ENCODE data around the gene HM13. TPM values are rescaled to one million over a fixed set of nuclear protein-coding genes. Genes with fewer than 3 reads are reported as not detected.

HM13 gene, protein sequence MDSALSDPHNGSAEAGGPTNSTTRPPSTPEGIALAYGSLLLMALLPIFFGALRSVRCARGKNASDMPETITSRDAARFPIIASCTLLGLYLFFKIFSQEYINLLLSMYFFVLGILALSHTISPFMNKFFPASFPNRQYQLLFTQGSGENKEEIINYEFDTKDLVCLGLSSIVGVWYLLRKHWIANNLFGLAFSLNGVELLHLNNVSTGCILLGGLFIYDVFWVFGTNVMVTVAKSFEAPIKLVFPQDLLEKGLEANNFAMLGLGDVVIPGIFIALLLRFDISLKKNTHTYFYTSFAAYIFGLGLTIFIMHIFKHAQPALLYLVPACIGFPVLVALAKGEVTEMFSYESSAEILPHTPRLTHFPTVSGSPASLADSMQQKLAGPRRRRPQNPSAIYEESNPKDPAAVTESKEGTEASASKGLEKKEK
- 100 to 1,000 TPM in 1 of 2 donors, 10 to 100 TPM in 1; 87.8 to 102 TPM for total RNA-seq

DNA sequence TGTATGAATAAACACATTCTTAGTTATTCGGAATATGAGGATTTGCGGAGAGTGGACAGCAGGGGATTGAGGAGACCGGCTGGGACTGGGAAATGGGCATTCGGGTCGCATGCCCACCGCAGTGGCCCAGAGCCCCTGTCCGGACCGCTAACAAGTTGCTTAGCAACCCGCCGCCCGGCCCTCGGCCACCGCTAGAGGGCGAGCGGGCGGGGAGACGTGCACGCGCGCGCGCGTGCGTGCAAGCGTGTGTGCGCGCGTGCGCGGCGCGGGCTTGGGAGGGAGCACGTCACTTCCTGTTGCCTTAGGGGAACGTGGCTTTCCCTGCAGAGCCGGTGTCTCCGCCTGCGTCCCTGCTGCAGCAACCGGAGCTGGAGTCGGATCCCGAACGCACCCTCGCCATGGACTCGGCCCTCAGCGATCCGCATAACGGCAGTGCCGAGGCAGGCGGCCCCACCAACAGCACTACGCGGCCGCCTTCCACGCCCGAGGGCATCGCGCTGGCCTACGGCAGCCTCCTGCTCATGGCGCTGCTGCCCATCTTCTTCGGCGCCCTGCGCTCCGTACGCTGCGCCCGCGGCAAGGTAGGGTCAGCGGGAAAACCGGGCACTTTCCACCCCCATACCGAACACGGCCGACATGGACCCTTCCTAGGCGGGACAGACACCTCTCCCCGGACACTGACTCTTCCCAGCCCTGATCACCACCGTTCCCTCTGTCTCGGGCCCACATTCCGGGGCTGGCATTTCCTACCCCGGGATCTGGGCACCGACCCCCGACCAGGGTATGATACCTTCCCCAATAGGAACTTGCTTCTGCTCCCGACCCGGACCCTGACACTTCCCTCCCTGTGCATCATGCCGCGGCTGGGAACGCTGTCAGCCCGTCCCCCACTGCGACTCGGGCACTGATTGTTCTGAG is at the start of gene HM13:
TSS of gene HM13 (plus strand) at position 289 of the 918 bp plus-strand sequence. CDS start at position 399, 110 bp downstream.

DNA sequence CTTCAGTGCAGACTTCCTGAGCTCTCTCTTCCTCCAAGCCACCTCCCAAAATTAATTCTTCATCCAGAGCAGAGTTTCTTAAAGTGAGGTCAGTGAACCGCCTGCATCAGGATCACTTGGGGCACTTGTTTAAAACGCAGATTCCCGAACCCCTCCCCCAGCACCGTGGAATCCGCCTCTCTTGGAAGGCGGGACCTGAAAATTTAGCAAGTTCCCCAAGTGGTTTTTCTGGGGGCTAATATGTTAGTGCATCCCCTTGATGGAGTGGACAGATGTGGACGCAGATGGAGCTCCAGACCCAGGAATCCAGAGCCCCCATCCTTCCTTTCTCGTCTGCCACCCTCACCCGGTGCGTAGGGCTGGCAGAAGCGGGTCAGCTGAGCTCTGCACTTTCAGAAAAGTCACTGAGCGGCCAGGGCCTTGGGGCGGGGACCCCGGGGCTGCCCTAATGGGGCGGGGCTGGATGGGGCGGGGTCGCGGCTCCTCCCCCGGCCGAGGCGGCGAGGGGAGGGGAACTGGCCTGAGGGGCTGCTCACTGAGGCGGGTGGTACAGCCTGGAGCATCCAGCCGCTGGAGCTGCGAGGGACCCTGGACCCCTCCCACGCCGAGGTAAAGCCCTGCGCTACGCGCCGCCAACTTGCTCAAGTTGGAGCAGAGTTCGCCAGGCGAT is 39.3 kb upstream of the HM13 start, which contains the start of the genes DEFB124 and REM1:
TSS of gene DEFB124 (minus strand) at position 370 of the 670 bp plus-strand sequence. CDS start 2,114 bp downstream, outside the sequence.
TSS of gene REM1 (plus strand) at position 531 of the 670 bp plus-strand sequence. CDS start 1,158 bp downstream, outside the sequence.

DNA sequence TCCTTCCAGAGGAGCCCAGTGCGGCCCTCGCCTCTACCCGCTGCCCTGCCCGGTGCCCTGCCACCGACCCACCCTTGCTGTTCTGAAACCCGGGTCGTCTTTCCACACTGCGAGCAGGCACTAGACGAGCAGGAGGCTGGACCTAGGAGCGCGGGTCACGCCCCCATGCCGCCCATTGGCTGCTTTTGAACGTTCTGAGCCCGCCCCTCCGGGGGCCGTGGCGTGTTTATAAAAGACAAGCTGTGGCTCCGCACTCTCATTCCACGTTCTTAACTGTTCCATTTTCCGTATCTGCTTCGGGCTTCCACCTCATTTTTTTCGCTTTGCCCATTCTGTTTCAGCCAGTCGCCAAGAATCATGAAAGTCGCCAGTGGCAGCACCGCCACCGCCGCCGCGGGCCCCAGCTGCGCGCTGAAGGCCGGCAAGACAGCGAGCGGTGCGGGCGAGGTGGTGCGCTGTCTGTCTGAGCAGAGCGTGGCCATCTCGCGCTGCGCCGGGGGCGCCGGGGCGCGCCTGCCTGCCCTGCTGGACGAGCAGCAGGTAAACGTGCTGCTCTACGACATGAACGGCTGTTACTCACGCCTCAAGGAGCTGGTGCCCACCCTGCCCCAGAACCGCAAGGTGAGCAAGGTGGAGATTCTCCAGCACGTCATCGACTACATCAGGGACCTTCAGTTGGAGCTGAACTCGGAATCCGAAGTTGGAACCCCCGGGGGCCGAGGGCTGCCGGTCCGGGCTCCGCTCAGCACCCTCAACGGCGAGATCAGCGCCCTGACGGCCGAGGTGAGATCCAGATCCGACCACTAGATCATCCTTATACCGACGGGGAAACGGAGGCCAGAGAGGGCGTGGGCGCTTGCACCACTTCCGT is 91.0 kb downstream of the HM13 start, which contains the start of gene ID1:
TSS of gene ID1 (plus strand) at position 259 of the 871 bp plus-strand sequence. CDS start at position 358, 99 bp downstream.

Small RNA genes lying within 50 kb of the gene (small RNA-seq; reads per million reads assigned to genes)
- 0 reads per million in 2 donors for gene MIR3193

Other genes with a start within 250 kb of the HM13 start
- gene DEFB116, start 205.9 kb upstream of the HM13 start, total RNA-seq: not detected
- gene DEFB118, start 145.8 kb upstream of the HM13 start, total RNA-seq: not detected
- not detected for gene DEFB119, start 123.9 kb upstream of the HM13 start, total RNA-seq
- not detected for gene DEFB121, start 108.2 kb upstream of the HM13 start, total RNA-seq
- not detected for gene DEFB123, start 73.8 kb upstream of the HM13 start, total RNA-seq
- not detected for gene DEFB124, start 39.3 kb upstream of the HM13 start, total RNA-seq
- gene REM1, start 39.2 kb upstream of the HM13 start, total RNA-seq: not detected
- under 1 TPM; 0.33 to 0.69 TPM for gene ID1, start 90.8 kb downstream of the HM13 start, total RNA-seq
- gene COX4I2, start 123.5 kb downstream of the HM13 start, total RNA-seq: not detected
- gene BCL2L1, start 208.4 kb downstream of the HM13 start, total RNA-seq: 10 to 100 TPM; 56.9 to 81.2 TPM
- 10 to 100 TPM; 47.1 to 88.9 TPM for gene TPX2, start 224.8 kb downstream of the HM13 start, total RNA-seq

Measured in melanocyte of skin (primary cell).